NB4 (cell line): ENCODE results near the gene AMIGO2.

Source experiments
- CTCF ChIP-seq: IDR thresholded peaks from one replicate; pipeline ENCODE4 v1.5.1; 2012; ENCODE audit warnings: low read depth, low read length
- MAX ChIP-seq: IDR thresholded peaks from 2 replicates; pipeline ENCODE4 v1.6.1; 2011; ENCODE audit warnings: low read depth, low read length
- POLR2A ChIP-seq: IDR thresholded peaks from 2 replicates; pipeline ENCODE4 v1.6.1; 2011; ENCODE audit warnings: mild to moderate bottlenecking; ENCODE audit not compliant: insufficient read length; ENCODE audit errors: extremely low read depth

GRCh38 chr12:47102406-47102805, 22.6 kb upstream of the AMIGO2 start:
- TF ChIP-seq CTCF (no peak), POLR2A (no peak), MAX (no peak)
